Activated CD8-positive, alpha-beta memory T cell treated with anti-CD3 and anti-CD28 coated beads, Interleukin-2, amount 50 U/mL, for 1 hour (primary cell): ENCODE data around the gene NFYB.
"Not testable (repeated sequence)": the region's sequence is repeated elsewhere in the genome, so short reads cannot be mapped to it uniquely, and the experiment has no call there.

Source experiments
- DNase-seq: peaks from one replicate; pipeline ENCODE4 v3.0.0-alpha.2; 2020; ENCODE audit errors: extremely low read depth

Gene NFYB

DNA sequence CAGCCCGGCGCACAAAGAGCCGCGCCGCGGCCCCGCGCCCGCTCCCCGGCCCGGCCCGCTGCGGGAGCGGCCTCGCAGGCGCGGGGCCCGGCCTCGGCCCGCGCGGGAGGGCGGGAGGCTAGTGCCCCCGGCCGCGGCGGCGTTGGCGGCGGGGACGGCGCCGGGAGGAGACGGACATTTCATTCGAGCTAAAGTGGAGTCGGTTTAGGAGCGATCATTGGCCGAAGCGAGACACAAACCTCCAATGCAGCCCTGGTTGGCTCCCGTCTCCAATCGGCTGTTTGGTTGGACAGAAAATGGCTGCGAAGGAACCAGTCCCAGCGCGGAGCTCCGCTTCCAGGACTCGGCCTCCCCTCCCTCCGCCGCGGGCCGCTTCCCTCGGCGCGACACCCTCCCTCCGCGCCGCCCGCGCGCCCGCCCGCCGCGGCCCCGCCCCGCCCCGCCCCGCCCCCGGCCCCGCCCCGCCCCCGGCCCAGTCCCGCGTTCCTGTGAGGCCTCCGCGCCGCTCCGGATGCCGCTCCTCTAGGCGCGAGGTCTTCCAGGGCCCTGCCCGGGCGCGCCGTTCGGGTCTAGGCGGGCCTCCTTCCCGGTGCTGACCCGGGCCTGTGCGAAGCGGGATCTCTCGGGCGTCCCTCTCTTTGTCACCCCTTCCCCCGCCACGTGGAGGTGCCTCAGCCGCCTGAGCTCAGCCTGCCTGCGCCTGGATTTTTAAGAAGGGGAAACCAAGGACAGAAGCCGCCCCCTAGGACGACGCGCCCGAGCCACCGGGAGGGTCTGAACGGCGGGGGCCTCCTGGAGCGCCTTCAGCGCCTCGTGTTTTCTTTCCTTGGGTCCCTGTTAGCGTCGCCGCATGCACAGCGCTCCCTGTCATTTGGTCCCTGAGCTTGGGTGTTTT, at the start of gene NFYB:
TSS of gene NFYB (minus strand) at position 309 of the 895 bp plus-strand sequence. CDS start 2,757 bp downstream, outside the sequence.
- DNase-seq, result peak; percentile 78

DNA sequence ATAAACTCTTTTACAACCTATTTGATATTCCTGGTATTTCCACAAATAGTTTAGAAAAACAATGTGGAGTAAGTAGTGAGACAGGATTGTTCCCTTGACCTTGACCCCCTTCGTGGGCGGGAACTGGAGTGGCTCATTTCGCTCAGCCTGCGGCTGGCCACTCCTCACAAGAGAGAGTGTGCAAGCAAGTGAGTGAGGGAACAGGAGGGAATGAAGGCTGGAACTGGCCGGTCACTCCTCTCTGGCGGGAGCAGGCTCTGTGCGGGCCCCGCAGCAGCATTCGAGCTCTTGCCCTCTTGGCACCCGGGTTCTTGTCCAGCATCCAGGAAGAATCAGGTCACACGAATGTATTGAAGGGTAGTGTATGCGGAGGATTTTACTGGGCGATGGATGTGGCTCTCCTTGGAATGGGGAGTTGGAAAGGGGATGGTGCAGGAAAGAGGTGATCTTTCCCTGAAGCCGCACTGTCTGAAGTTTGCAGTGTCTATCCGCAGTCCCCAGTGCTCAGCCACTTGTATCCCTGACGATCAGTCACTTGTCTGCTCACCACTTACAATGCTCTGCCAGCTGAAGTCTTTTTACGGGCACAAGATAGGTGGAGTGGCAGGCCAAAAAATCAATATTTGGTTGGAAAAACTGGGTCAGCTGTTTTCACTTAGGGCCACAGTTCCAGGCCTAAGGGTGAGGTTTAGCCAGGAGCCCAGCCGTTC, 49.6 kb upstream of the NFYB start:
- no peak for DNase-seq

DNA sequence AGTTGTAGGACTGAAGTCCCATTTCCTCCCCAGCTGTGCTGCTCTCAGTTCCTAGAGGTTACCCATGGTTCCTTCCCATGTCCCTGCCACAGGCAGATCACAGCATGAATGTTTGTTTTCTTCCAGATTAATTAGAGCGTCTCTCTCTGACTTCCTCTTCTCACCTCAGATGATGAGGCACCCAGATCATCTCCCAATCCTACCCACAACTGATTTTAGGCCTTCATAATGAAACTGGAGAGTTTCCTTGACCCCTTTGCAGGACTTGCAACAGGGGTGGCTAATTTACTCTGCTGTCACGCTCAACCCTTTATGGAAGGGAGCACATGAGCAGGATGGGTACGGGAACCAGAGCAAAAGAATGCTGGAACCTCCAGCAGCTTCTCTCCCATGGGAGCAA, 45.4 kb upstream of the NFYB start:
- no peak for DNase-seq

DNA sequence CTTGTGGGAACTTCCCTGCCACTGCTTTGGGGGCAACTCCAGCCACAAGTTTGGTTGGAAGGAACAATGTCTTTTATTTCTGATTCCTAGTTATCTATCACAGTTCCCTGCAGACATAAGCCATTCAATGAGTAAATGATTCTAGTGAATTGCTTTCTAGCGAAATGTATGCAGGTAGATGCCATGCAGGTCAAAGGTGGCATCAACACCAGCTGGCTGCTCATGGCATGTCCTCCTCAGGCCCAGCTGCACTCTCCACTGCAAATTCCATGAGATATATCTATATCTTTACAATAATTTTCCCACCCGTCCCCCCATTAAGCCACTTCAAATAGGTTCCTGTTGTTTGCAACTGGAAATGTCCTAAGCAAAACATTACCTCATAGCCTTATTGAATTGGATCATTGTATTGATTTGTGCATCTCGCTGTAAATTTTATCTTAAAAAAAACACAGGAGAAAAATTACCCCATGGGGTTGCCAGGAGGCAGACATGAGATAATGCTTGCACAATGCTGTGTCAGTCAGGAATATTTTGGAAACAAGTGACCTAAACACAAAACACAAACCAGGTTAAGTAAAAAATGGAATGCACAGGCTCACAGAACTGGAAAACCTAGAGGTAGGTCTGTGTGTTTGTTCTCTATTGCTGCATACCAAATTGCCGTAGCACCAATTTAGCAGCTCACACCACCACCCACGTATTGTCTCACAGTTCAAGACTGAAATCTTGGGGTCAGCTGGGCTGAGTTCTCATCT, 44.8 kb upstream of the NFYB start:
- DNase-seq, result no peak

DNA sequence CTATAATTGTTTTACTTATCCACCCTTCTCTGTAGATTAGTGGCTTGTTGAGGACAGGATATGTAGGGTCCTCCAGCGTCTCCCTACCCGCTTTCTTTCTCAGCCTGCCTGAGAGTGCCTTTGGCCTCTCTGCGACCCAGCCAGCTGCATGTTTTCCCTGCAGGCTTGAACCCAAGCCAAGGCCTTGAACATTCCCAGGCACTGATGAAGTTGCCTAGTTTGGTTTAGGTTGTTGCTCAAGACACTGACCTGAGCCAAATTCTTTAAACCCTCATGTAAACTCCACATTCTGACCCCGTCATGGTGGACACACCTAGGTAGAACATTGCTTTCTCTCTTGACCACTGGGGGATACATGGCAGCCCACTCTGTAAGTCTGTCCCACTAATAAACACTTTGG, 44.1 kb upstream of the NFYB start:
- no peak for DNase-seq

DNA sequence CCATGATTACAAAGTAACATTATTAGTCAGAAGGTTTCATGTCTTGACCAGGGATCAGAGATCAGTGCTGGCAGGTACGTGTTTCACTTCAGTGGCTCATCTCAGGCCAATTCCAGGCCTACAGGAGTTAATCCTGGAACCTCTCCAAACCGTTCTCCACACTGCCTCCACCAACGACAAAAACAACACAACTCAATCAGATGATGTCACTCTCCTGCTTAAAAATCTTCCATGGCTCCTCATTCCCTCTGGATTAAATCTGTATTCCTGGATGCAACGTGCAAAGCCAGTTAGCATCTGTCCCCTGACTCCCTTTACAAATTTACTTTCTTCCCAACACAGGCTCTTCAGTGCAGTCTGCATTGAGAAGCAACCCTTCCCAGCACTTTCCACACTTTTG, 43.3 kb upstream of the NFYB start:
- DNase-seq, result no peak

DNA sequence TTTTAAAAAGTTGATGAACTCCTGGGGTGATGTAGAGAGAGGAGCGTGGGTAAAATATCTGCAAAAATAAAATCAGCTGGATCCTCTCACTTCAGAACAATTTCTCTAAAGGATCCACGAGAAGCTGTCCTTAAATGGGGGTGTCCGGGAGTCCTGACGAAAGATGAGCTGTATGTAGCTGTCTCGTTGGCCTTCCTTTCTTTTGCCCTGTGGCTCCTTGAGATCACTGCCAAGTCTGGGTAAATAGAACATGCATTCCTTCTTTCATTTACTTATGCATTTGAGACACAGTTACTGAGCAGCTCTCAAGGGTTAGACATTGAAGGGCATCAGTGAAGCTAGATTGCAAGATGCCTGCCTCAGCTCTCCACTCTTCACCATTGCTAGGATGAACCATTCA, 42.4 kb upstream of the NFYB start:
- DNase-seq, result no peak

DNA sequence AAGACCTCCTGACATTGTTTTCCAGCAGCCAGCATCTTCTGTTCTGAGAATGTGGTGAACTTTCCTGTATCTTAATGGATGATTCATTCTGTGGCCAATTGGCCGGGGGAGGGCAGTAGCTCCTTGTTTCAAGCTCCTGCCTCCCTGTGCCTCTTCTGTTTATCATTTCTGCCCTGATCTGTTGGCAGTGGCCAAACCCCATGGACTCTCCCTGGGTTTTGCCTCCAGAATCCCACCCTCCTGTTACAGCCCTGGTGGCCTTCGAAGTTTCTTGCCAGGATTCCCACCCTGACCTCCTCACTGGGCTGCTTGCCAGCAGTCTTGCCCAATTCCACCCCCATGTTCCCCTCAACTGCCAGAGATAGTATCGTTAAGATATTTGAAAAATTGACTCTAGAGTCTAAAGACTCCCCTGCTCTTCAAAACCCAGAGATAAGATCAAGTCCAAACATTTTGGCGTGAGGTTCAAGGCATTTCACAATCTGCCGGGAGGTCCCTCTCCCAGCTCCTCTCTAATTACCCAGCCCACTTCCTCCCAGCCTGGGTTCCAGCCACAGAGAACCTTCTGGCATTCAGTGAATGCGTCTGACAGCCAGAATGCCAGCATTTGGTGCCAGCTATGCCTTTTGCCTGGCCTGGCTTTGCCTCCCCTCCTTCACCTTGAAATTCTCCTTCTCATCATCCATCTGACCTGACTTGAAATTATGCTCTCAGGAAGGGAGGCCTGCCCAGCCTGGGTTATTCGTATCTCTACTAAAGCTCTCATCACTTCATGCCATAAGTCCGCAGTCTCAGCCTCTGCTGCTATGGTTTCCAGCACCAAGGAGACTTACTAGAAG, 39.9 kb upstream of the NFYB start:
- no peak for DNase-seq

DNA sequence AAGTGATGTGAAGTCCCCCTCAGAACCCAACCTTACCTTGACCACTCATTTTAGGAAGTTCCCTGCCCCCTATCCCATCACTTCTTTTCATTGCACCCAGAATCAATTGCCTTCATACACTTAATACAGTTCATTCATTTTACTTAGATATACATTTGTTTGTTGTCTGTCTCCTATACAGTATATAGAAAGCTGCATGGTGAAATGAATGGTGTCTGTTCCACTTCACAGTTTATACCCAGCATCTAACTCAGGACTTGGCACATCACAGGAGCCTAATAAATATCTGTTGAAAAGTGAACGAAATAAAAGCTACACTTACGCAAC, 39.3 kb upstream of the NFYB start:
- DNase-seq, result no peak

DNA sequence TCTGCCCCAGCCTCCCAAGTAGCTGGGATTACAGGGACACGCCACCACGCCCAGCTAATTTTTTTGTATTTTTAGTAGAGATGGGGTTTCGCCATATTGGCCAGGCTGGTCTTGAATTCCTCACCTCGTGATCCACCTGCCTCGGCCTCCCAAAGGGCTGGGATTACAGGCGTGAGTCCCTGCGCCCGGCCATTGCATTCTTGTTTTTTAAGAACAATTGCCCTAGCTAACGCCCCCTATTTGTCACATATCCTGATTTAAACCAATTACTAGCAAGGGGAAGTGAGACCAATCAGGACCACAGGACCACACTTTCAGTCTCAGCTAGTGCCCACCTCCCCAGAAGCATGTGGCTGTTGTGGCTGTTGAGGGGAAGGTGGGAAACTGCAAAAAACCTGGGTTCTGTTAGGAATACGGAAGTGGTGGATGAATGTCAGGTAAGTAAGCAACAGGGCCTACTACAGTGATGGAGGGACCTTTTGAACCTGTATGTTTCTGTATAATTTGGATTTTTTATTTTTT, 37.8 kb upstream of the NFYB start:
- DNase-seq, result no peak

DNA sequence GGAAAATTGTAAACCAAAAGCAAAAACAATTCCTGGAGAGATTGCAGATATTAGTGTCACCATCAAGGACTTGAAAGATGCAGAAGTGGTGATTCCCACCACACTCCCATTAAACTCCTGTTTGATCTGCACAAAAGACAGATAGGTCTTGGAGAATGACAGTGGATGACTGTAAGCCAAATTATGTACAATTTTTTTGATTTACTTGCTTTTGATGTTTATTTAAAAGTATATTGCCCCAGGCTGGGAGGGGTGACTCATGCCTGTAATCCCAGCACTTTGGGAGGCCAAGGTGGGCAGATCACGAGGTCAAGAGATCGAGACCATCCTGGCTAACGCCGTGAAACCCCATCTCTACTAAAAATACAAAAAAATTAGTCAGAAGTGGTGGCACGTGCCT, 35.8 kb upstream of the NFYB start:
- not testable (repeated sequence) for DNase-seq

DNA sequence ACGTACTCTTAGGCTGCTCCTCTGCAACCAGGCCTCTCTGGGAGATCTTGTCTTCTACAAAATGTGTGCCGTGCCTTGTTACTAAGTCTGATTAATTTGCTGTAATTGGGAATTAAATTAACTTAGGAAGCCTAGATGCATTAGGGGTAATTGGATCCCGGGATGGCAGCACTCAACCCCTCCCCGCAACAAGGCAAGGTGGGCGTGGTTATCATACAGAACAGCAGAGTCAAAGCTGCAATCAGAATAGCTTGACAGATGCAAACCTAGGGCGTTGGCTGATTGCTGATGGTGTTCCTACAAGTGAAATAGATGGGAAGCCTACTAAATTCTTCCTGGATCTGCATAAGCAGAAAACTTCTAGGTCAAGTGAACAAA, 34.5 kb upstream of the NFYB start:
- no peak for DNase-seq

DNA sequence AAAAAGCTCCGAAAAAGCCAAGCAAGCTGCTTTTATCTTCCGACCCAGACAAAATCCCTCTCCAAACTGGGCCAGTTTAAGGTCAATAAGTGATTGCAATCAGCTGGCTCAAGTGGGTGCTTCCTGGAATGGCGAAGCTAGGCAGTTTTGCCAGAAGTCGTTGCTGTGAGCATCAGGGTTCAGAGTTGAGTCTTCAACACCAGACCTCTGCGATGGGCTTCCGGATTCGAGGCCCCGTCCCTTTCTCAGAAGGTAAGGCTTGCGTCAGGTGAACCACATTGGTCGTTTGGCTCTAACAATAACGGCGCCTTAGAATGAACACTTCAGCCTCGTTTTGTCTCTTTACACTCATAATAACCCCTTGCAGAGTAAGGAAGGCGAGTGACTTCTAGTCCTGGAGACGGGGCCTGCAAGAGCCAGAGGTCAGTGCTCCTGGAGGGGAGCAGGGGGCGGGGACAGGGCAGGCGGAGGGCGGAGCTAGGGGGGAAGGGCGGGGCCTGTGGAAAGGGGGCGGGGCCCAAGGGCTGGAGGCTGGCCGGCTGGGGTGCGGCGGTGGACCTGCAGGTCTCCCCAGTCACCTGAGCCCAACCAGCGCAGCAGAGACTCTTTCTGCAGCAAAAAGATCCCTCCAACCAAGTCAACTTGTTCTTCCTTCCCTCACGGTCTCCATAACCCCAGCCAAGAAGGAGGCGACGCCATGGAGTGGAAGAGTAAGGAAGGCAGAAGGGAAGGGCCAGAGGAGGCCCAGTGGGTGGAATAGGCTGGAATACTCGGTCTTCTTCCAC, 34.0 kb upstream of the NFYB start:
- no peak for DNase-seq

DNA sequence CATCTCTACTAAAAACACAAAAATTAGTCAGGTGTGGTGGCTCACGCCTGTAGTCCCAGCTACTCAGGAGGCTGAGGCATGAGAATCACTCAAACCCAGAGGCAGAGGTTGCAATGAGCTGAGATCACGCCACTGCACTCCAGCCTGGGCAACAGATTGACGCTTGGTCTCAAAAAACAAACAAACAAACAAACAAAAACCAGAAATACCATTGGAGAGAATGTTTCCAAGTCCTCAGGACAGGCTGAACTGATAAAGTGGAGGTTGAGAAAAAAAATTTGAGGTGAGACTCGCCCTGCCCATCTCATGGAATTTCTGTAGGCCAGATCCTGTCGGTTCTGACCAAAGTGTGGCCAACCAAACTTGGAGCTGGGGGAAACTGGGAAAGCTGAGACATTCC, 30.6 kb upstream of the NFYB start:
- DNase-seq, result no peak

DNA sequence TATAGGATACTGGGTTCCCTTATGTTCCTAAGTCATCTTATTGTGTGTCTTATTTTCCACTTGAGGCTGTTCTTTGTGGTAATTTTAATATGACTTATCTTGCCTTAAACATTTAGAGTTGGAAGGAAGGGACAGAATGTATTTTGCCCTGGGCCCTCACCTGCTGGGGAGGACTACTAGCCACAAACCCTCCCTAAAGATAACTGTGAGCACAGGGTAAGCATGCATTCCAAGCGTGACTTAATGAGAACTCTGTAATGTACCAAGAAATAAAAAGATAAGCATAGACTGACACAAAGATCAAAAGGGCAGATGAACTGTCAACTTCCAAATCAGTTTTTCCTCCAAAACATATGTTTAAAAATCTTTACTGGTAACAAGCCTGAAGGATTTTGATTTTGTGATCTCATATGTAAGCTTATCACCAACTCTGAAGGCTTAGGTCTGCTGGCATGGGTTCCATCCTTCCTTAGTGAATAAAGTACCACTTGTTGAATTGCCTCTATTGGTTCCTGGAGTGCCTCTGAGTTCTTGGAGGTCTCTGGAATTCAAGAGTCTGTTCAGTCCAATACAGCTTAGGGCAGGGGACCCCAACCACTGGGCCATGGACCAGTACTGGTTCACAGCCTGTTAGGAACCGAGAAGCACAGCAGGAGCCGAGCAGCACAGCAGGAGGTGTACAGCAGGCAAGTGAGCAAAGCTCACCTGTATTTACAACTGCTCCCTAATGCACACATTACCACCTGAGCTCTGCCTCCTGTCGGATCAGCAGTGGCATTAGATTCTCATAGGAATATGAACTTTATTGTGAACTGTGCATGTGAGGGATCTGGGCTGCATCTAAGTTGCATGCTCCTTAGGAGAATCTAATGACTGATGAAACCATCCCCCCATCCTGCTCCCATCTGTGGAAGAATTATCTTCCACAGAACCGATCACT, 29.8 kb upstream of the NFYB start:
- DNase-seq, result no peak

DNA sequence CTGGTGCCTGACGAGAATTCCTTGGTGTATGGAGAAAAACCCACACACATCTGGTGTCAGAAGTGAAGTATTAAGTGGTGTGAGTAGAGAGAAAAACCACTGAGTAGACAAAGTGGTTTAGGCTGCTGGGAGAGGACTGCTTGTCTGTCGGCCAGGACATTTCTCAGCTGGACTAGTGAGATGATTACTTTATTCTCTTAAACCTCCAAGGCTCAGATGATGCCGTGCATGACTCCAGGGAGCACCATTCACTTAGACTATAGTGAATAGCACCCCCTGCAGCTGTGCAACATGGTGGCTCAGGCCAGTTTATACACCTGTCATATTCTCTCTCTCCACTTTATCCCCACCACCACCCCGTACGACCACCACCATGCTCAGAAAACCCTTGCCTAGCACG, 28.5 kb upstream of the NFYB start:
- DNase-seq, result no peak

DNA sequence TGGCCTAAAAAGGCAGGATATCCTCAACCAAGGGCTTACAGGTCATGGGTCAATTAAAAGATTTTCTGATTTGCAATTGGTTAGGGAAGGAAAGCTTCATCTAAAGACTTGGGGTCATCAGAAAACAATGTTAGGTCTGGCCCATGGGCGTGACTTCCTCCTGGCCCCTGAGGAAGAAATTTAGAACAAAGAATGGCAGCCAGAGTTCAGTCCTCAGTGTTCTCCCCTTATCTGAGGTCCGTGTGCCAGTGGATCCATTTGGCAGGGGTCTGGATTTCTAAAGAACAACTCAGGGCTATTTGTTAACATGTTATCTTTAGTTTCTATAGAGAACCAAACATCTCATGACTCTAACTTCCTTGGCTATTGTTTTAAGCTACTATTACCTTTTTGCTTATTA, 27.8 kb upstream of the NFYB start:
- DNase-seq, result no peak

DNA sequence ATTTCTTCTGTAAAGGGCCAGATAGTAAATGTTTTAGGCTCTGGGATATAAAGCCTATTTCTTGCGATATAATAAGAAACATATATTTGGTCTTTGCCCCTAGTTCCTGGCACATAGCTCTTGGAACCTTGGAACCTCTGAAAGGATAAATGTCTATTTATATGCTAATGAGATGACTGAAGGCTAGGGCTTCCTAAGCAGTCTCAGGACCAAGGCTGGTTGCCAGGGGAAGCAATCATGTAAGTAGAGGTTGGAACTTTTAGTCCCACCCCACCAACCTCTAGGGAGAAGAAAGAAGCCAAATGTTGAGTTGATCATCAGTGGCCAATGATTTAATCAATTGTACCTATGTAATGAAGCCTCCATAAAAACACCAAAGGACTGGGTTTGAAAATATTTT, 26.6 kb upstream of the NFYB start:
- DNase-seq, result no peak

DNA sequence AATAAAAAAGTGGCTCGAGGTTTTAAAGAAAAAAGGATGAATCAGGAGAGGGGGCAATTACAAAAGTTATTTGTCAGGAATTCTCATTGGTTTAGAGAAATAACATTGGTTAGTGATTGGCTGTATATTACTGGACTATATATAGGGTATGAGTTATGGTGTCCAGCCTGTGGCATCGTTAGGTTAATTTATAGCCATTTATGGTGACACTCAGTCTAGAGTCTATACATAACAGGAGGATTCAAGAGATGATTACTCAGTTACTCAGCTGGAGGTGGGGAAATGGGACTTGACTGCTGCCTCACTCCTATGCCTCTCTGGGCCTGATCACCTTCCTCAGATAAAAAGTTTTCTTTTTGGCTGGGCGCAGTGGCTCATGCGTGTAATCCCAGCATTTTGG, 25.6 kb upstream of the NFYB start:
- DNase-seq, result no peak

DNA sequence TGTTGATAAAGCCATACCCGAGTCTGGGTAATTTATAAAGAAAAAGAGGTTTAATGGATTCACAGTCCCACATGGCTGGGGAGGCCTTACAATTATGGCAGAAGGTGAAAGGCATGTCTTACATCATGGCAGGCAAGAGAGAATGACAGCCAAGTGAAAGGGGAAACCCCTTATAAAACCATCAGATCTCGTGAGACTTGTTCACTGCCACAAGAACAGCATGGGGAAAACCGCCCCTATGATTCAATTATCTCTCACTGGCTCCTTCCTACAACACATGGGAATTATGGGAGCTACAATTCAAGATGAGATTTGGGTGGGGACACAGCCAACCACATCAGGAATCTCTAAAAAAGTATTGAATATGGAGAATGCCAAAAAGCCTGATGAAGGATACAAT, 25.0 kb upstream of the NFYB start:
- not testable (repeated sequence) for DNase-seq
